H1 (cell line): ENCODE data around the gene AP5M1. TPM values are rescaled to one million over a fixed set of nuclear protein-coding genes. Genes with fewer than 3 reads are reported as not detected.

ENCODE experiments used
- CTCF ChIA-PET: fragments of 300-600 bp; sonication (Branson Sonifier 250); formaldehyde crosslinking; loops from one replicate; lab custom pipeline; 2021; ENCODE audit not compliant: partially characterized antibody; lab: Charles Lee
- POLR2A ChIA-PET: fragments of 300-600 bp; sonication (Branson Sonifier 250); formaldehyde crosslinking; loops from one replicate; lab custom pipeline; 2021; ENCODE audit warnings: inconsistent platforms; ENCODE audit not compliant: partially characterized antibody; lab: Charles Lee
- DNase-seq, 2 experiments: peaks; one replicate each; pipeline versions ENCODE4 v3.0.0 to v3.0.0-alpha.2; 2010 to 2022; ENCODE audit warnings: low spot score in 2 of 2, low read depth in 1 of 2, mixed read lengths in 1 of 2
- FAIRE-seq: peaks from 2 replicates; lab custom pipeline; 2011; peaks lifted over from hg19 to GRCh38; lab: Jason Lieb, UNC
- H2AFZ ChIP-seq: 2 replicates; pipeline ENCODE4 v1.8.1; 2012; ENCODE audit warnings: low read length, inconsistent platforms
- H2AK5ac ChIP-seq: 2 replicates; pipeline ENCODE4 v1.6.1; 2013; ENCODE audit warnings: low read depth, low read length
- H2BK120ac ChIP-seq: replicated peaks from 2 replicates; pipeline ENCODE3; 2013; ENCODE audit warnings: low read depth, low read length, inconsistent platforms
- H2BK12ac ChIP-seq: 2 replicates; pipeline ENCODE4 v1.6.1; 2013; ENCODE audit warnings: low read depth, low read length
- H2BK15ac ChIP-seq: 2 replicates; pipeline ENCODE4 v1.6.1; 2013; ENCODE audit warnings: low read length
- H2BK20ac ChIP-seq: 2 replicates; pipeline ENCODE4 v1.6.1; 2013; ENCODE audit warnings: low read length
- H2BK5ac ChIP-seq: 2 replicates; pipeline ENCODE4 v1.6.1; 2013; ENCODE audit warnings: low read depth, low read length
- H3K14ac ChIP-seq: 2 replicates; pipeline ENCODE4 v1.6.1; 2013; ENCODE audit warnings: inconsistent platforms; ENCODE audit not compliant: insufficient read length
- H3K18ac ChIP-seq: 2 replicates; pipeline ENCODE4 v1.6.1; 2013; ENCODE audit warnings: low read length; ENCODE audit errors: extremely low read depth
- H3K23ac ChIP-seq: 2 replicates; pipeline ENCODE4 v1.6.1; 2013; ENCODE audit warnings: inconsistent platforms; ENCODE audit not compliant: insufficient read length
- H3K23me2 ChIP-seq: 2 replicates; pipeline ENCODE4 v1.6.1; 2013; ENCODE audit warnings: low read depth, low read length
- H3K27ac ChIP-seq: 2 replicates; pipeline ENCODE4 v1.6.1; 2011; ENCODE audit warnings: low read depth, low read length, inconsistent platforms
- H3K27me3 ChIP-seq, 4 experiments: replicated peaks in 1 of 4; 1 replicate in 1 of 4; 2 replicates in 3 of 4; pipeline versions ENCODE4 v1.6.1 to v1.8.1; 2011 to 2013; ENCODE audit warnings: low read length in 3 of 4, mild to moderate bottlenecking in 3 of 4, inconsistent platforms in 2 of 4, mixed read lengths in 2 of 4, moderate library complexity in 1 of 4; ENCODE audit not compliant: control insufficient read depth in 3 of 4, insufficient read depth in 3 of 4; ENCODE audit errors: extremely low read depth in 1 of 4
- H3K36me3 ChIP-seq, 4 experiments: 2 replicates each; pipeline versions ENCODE4 v1.6.1 to v1.8.1; 2011 to 2013; ENCODE audit warnings: mild to moderate bottlenecking in 4 of 4, low read length in 3 of 4, moderate library complexity in 2 of 4, control low read depth in 1 of 4, inconsistent platforms in 1 of 4; ENCODE audit not compliant: insufficient read depth in 4 of 4, control insufficient read depth in 2 of 4
- H3K4ac ChIP-seq: replicated peaks from 2 replicates; pipeline ENCODE3; 2013; ENCODE audit warnings: low read length, low read depth, mixed read lengths, inconsistent platforms; ENCODE audit not compliant: insufficient read length
- H3K4me1 ChIP-seq, 4 experiments: replicated peaks in 1 of 4; 1 replicate in 1 of 4; 2 replicates in 3 of 4; pipeline versions ENCODE4 v1.6.1 to v1.8.1; 2011 to 2013; ENCODE audit warnings: low read length in 3 of 4, inconsistent platforms in 2 of 4, mixed read lengths in 1 of 4; ENCODE audit not compliant: insufficient read depth in 4 of 4, control insufficient read depth in 3 of 4
- H3K4me2 ChIP-seq, 2 experiments: 2 replicates each; pipeline versions ENCODE4 v1.6.1 to v1.8.1; 2011 to 2013; ENCODE audit warnings: low read depth in 2 of 2, low read length in 2 of 2, control low read depth in 1 of 2, inconsistent platforms in 1 of 2, mild to moderate bottlenecking in 1 of 2; ENCODE audit not compliant: insufficient read depth in 1 of 2
- H3K4me3 ChIP-seq, 4 experiments: fragments of 200-600, 300-600 bp in 1 of 4; sonication (generic), shearing (Covaris generic), sonication (Bioruptor Twin) in 1 of 4; 2 replicates each; pipeline versions ENCODE4 v1.5.1 to v1.8.1; 2011 to 2016; ENCODE audit warnings: low read length in 4 of 4, low read depth in 3 of 4, control low read depth in 2 of 4, inconsistent platforms in 2 of 4, mild to moderate bottlenecking in 2 of 4, mixed read lengths in 1 of 4, moderate library complexity in 1 of 4; ENCODE audit not compliant: insufficient read depth in 2 of 4; ENCODE audit errors: extremely low read depth in 1 of 4
- H3K56ac ChIP-seq: replicated peaks from 2 replicates; pipeline ENCODE3; 2013; ENCODE audit warnings: low read depth, mild to moderate bottlenecking, mixed read lengths, low read length, inconsistent platforms; ENCODE audit not compliant: insufficient read length
- H3K79me1 ChIP-seq: 2 replicates; pipeline ENCODE4 v1.6.1; 2013; ENCODE audit warnings: low read depth, low read length, control low read depth
- H3K79me2 ChIP-seq, 2 experiments: 2 replicates each; pipeline versions ENCODE4 v1.6.1 to v1.8.1; 2012 to 2013; ENCODE audit warnings: low read length in 2 of 2, mild to moderate bottlenecking in 2 of 2, inconsistent platforms in 1 of 2; ENCODE audit not compliant: insufficient read depth in 2 of 2, control insufficient read depth in 1 of 2
- H3K9ac ChIP-seq, 4 experiments: replicated peaks in 1 of 4; 1 replicate in 1 of 4; 2 replicates in 3 of 4; pipeline versions ENCODE4 v1.6.1 to v1.8.1; 2011 to 2013; ENCODE audit warnings: low read depth in 3 of 4, low read length in 3 of 4, control low read depth in 2 of 4, mild to moderate bottlenecking in 2 of 4, moderate library complexity in 2 of 4, inconsistent platforms in 1 of 4; ENCODE audit errors: extremely low read depth in 1 of 4
- H3K9me3 ChIP-seq, 2 experiments: 2 replicates each; pipeline versions ENCODE4 v1.6.1 to v1.8.1; 2012 to 2013; ENCODE audit warnings: mild to moderate bottlenecking in 2 of 2, moderate library complexity in 2 of 2, control low read depth in 1 of 2, inconsistent platforms in 1 of 2, low read depth in 1 of 2, low read length in 1 of 2, mixed read lengths in 1 of 2; ENCODE audit not compliant: insufficient read depth in 2 of 2
- H4K20me1 ChIP-seq, 2 experiments: replicated peaks in 1 of 2; 2 replicates each; pipeline versions ENCODE3 to v1.8.1; 2011 to 2013; ENCODE audit warnings: inconsistent platforms in 2 of 2, low read length in 2 of 2, mild to moderate bottlenecking in 1 of 2; ENCODE audit not compliant: insufficient read depth in 2 of 2, control insufficient read depth in 1 of 2
- H4K5ac ChIP-seq: 2 replicates; pipeline ENCODE4 v1.6.1; 2013; ENCODE audit warnings: low read length, low read depth, mixed read lengths, inconsistent platforms; ENCODE audit not compliant: insufficient read length
- H4K8ac ChIP-seq: 2 replicates; pipeline ENCODE4 v1.8.0; 2013; ENCODE audit warnings: mild to moderate bottlenecking, moderate library complexity, low read length, inconsistent platforms; ENCODE audit not compliant: insufficient read depth; ENCODE audit errors: extremely low read depth
- H4K91ac ChIP-seq: replicated peaks from 2 replicates; pipeline ENCODE3; 2013; ENCODE audit warnings: low read length, mixed read lengths, inconsistent platforms; ENCODE audit not compliant: insufficient read length
- KDM1A ChIP-seq: fragments of 200-600, 300-600 bp; sonication (generic); IDR thresholded peaks from 2 replicates; pipeline ENCODE4 v1.7.1; 2016; ENCODE audit warnings: mild to moderate bottlenecking, low read length, borderline replicate concordance
- RBBP5 ChIP-seq: IDR thresholded peaks from 2 replicates; pipeline ENCODE4 v1.7.1; 2012; ENCODE audit warnings: low read depth, mild to moderate bottlenecking, inconsistent platforms, low read length, moderate library complexity, borderline replicate concordance
- polyA plus RNA-seq, 7 experiments: library from polyadenylated mRNA; depleted of rRNA in 3 of 7; stranded (reverse) in 5 of 7; unstranded in 2 of 7; fragments of >200 nt in 5 of 7; fragments of 200-250 nt in 2 of 7; gene quantifications; 1 replicate in 5 of 7; 2 replicates in 1 of 7; 4 replicates in 1 of 7; pipeline versions ENCODE4 v1.2.1 to v1.2.3, GENCODE V29; 2011 to 2013; ENCODE audit warnings: missing spikeins in 2 of 7, mixed read lengths in 2 of 7
- total RNA-seq: library from RNA; stranded (reverse); fragmentation: NEBNext Ultra II Directional; extraction: Animal tissue kit (Norgen Biotek cat#: 25700); gene quantifications from 2 replicates; pipeline ENCODE4 v1.2.1, GENCODE V29; 2021

AP5M1 gene
- total and polyA plus RNA-seq, 2 of the 8 experiments (the other 6 are each of a cell fraction or from before 2014, with no cell fraction given): 20.9 to 51.9 TPM

DNA sequence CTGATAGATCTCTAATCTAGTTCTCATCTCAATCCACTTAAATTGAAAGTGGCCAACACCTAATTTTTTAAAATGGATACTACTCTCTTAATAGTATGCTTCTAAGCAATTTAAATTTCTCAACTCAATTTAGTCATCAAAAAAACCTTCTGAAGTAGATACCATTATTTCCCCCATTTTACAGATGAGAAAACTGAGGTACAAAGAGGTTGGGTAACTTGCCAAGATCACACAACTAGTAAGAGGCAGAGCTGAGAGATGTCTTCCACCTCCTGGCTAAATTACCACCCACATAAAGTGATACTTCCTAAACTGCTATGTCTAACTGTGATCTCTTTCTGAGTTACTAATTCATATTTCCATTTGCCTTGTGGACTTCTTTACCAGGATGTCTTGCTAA, 6.7 kb upstream of the AP5M1 start:
- ChIA-PET POLR2A (no interaction called here), CTCF (no interaction called here)
- no peak overlapping the region for H3K56ac ChIP-seq
- H4K5ac ChIP-seq: no peak overlapping the region
- peaks cover 0 to 3% (median 1%) of the 10 kb centered on the region in 4 experiments; a peak in 1 of 8 replicates for H3K36me3 ChIP-seq
- no peak overlapping the region for H4K91ac ChIP-seq
- peaks cover 10 to 98% of the 10 kb centered on the region in 2 experiments for H3K79me2 ChIP-seq
- H3K23ac ChIP-seq: no peak overlapping the region
- H3K27me3 ChIP-seq: no peaks in the 10 kb centered on the region
- TF ChIP-seq RBBP5 (no peak), KDM1A (0 out of 2 replicates have a peak, but pooled peaks have one; percentile 24)
- no peak overlapping the region for H2BK15ac ChIP-seq
- DNase-seq (no peak), FAIRE-seq (no peak)
- no peak overlapping the region for H2BK5ac ChIP-seq
- no peak overlapping the region for H3K4me2 ChIP-seq
- H3K4me1 ChIP-seq: peaks cover 0 to 7% (median 2%) of the 10 kb centered on the region in 4 experiments; a peak in 3 of 7 replicates
- no peak overlapping the region for H3K4me3 ChIP-seq
- H3K18ac ChIP-seq: no peak overlapping the region
- H4K20me1 ChIP-seq: peaks cover 4 to 6% of the 10 kb centered on the region in 2 experiments
- H2BK12ac ChIP-seq: no peak overlapping the region
- H3K9me3 ChIP-seq: no peaks in the 10 kb centered on the region
- no peak overlapping the region for H4K8ac ChIP-seq
- no peak overlapping the region for H3K4ac ChIP-seq
- H3K14ac ChIP-seq: no peak overlapping the region
- no peak overlapping the region for H2AK5ac ChIP-seq
- no peak overlapping the region for H2BK120ac ChIP-seq
- H3K79me1 ChIP-seq: peaks cover 3% of the 10 kb centered on the region; the same call in 1 of the 2 replicates
- no peaks in the 10 kb centered on the region for H3K23me2 ChIP-seq
- H3K9ac ChIP-seq: no peak overlapping the region
- H2AFZ ChIP-seq: no peak overlapping the region
- H2BK20ac ChIP-seq: no peak overlapping the region
- H3K27ac ChIP-seq: no peak overlapping the region
